Posterior vena cava (tissue), 2 donors: ENCODE data around the gene VSTM2L. TPM values are rescaled to one million over a fixed set of nuclear protein-coding genes. Genes with fewer than 3 reads are reported as not detected.

ENCODE experiments used
- DNase-seq: peaks from one replicate; pipeline ENCODE4 v3.0.0-alpha.2; 2020; ENCODE audit warnings: low spot score
- intact Hi-C, 2 donors: fragments of 100-400 bp; cut with DNase I; formaldehyde crosslinking; loops; one replicate each; pipeline versions ENCODE4 v1.14.1 to v1.14.2; 2022 to 2023
- total RNA-seq, 2 donors: library from RNA; stranded (reverse); fragmentation: NEBNext Ultra II Directional; extraction: Animal tissue kit (Norgen Biotek cat#: 25700); gene quantifications; one replicate each; pipeline ENCODE4 v1.2.1, GENCODE V29; 2021
- donor health status: DM: yes; HTN: yes; CAD: no.
- donor health status: DM: yes; HTN: yes; CAD: no.

VSTM2L gene
- total RNA-seq, 2 donors from 2014 or later: 6.4 to 6.9 TPM

DNA sequence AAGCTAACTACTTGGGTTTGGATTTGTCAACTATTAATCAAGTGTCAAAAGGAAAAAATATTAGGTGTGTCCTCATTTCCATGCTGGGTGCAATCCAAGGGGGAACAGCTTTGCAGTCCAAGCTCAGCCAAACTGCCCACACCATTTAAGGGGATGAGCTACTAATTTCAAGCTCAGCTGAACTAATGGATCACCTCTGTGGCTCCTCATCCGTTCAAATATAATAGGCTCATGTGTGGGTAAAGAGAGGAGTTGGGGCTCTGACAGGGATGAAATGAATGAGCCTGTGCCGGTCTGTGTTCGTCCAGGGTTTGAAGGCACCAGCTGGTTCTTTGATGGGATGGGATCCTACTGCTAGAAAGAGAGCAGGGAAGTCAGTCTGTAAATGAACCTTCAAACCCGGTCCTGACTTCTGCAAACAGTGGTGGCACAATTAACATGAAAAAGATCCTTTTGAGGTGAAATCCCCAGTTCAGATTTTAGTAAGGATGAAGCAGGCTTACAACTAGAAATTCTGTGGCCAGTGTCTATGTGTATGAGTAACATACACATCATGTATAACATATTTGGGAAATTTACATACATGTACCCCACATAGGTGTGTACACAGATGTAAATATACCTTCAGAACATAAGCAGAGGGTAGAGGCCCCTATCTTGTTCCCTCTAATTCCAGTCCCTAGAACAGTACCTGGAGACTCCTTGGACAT, 88.4 kb downstream of the VSTM2L start:
- intact Hi-C loops: loop anchor here (5.0 kb wide), 3 partner anchors 79 to 424 kb away; no protein-coding TSS in a partner anchor
- DNase-seq: no peak

DNA sequence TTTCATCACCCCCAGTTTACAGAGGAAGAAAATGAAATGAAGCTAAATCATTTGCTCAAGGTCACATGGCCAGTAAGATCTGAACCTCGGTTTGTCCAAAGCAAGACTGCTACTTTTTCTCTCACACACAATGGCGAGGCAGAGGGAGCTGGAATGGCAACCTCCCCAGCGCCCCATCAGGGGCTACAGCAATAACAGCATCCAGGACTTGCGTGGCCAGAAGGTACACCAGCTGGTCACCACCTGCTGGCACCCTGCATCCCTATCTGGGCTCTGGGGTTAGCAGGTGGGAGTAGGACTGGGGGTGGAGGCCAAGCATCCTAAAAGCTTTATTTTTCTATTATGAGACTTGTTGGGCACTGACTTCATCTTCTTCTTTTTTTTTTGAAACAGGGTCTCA, 89.0 kb downstream of the VSTM2L start:
- intact Hi-C loops: loop anchor here (5.0 kb wide), 3 partner anchors 80 to 425 kb away; no protein-coding TSS in a partner anchor

DNA sequence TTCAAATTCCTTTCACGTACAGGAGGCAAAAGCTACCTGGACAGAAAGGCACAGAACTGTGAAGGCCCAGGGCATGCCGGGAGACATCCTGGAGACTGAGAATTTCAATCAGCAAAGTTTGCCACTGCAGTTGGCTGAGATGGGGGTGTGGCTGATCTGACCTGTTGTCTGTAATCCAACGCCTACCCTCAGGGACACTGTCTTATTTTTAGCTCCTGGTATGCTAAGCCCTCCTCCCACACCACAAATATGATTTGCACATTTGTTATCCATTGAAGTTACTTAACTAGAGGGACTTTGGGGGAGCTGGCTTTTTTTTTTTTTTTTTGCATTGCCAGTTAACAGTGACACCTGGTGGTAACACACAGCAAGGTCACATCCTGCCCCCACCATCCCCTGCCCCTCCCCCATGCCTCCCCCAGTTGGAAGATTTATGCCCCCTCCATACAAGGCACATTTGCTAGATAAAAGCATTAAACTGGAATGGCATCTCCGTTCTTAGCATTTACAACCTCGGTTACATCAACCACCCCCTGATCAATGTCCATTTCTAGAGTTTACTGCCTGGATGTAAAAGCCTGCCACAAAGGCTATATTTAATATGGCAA, 90.0 kb downstream of the VSTM2L start:
- intact Hi-C loops: loop anchor here (5.0 kb wide), 3 partner anchors 81 to 426 kb away; no protein-coding TSS in a partner anchor
- DNase-seq: no peak

More for the DNA sequence above, 89.0 kb downstream of the VSTM2L start:
- no peak for DNase-seq

DNA sequence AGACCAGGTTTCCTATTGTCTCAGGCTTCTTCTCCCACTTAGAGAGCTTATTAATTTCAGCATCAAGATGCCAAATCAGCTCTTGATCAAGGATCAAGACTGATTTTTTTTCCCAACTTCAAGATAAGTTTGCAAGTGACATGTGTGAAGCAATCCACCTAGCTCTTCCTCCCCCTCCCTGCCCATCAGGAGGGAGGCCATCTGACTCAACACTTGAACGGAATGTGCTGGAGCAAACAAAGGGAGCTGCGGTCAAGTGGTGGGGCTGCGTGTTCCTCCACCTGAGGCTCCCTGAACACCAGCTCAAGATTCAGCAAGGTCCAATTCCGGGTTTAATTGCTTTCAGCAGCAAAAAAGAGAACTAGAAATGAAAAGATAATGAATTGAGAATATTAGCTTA, 91.6 kb downstream of the VSTM2L start:
- intact Hi-C loops: loop anchor here (5.0 kb wide), 3 partner anchors 82 to 427 kb away; no protein-coding TSS in a partner anchor
- no peak for DNase-seq

Other genes starting within 250 kb of the VSTM2L start
- 10 to 100 TPM; 44.1 to 54.0 TPM for gene CTNNBL1, start 209.1 kb upstream of the VSTM2L start, total RNA-seq
- 10 to 100 TPM; 10.4 to 12.7 TPM for gene TTI1, start 130.3 kb downstream of the VSTM2L start, total RNA-seq
- 10 to 100 TPM; 24.7 to 25.8 TPM for gene RPRD1B, start 130.6 kb downstream of the VSTM2L start, total RNA-seq